Measurements from ENCODE around the gene SIPA1L3.

DNA sequence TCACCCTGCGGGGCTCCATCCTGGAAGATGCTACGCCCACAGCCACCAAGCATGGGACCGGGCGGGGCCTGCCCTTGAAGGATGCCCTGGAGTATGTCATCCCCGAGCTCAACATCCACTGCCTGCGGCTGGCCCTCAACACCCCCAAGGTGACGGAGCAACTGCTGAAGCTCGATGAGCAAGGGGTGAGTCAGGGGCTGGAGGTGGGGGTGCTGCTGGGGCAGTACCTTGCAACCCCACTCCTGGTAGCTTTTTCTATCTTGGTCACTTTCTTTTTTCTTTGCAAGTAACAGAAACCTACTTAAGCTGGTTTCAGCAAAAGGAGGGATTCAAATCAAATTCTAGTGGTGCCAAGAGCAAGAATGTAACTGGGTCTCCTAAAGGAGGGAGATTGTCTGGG is 193.0 kb downstream of the SIPA1L3 start:
- TF ChIP-seq EZH2 (IDR thresholded peaks at IDR 0.05; ENCODE audit: borderline replicate concordance, low read length) (no peak), CTCF (conservative IDR thresholded peaks at IDR 0.05 in 1 of 2, IDR thresholded peaks at IDR 0.05 in 1 of 2; ENCODE audit: extremely low read depth in 1 of 2, insufficient read depth in 1 of 2, low read depth in 1 of 2, low read length in 2 of 2) (no peak)

Measured in mammary epithelial cell (primary cell).